ENCODE results near the gene CSNK1G1. TPM values are rescaled to one million over a fixed set of nuclear protein-coding genes. Genes with fewer than 3 reads are reported as not detected.

CSNK1G1 gene
- polyA plus RNA-seq, 1 of the 3 experiments (the other 2 are of a cell fraction), result 10.2 TPM

GRCh38 chr15:64141798-64142512 is 214.0 kb downstream of the CSNK1G1 start:
- ChIA-PET CTCF (interaction anchor here (0.7 to 1.3 kb wide), 2 partner anchors 12 to 20 kb away, joined by 3 to 4 read pairs; no protein-coding TSS in a partner anchor), POLR2A (no interaction called here)
- Histone ChIP-seq H3K36me3 (replicated peaks in 1 of 2; ENCODE audit: control insufficient read depth in 1 of 2, insufficient read depth in 2 of 2, low read length in 1 of 2) (peaks cover 15 to 56% of the 10 kb centered on the region in 2 experiments), H3K27me3 (ENCODE audit: insufficient read depth) (no peaks in the 10 kb centered on the region), H3K4me3 (ENCODE audit: low read depth in 2 of 2, low read length in 1 of 2) (no peak overlapping the region), H3K4me2 (no peak overlapping the region), H3K4me1 (ENCODE audit: control insufficient read depth in 1 of 2, insufficient read depth in 2 of 2, low read depth in 1 of 2, low read length in 1 of 2) (peaks cover 0 to 23% of the 10 kb centered on the region in 2 experiments; a peak in 2 of 4 replicates), H3K27ac (ENCODE audit: low read depth in 2 of 2, low read length in 1 of 2) (no peak overlapping the region), H2AFZ (ENCODE audit: low read depth) (no peak overlapping the region), H3F3A (replicated peaks; ENCODE audit: insufficient read depth) (peaks cover 7% of the 10 kb centered on the region), H4K20me1 (ENCODE audit: insufficient read depth) (no peaks in the 10 kb centered on the region), H3K9ac (no peak overlapping the region), H3K79me2 (ENCODE audit: insufficient read depth) (no peaks in the 10 kb centered on the region), H3K9me2 (no peaks in the 10 kb centered on the region), H3K9me3 (no peaks in the 10 kb centered on the region)
- no peak for DNase-seq
- TF ChIP-seq SMC3 (IDR thresholded peaks at IDR 0.05; ENCODE audit: low read depth, low read length), result no peak
- TF ChIP-seq REST (IDR thresholded peaks at IDR 0.05; ENCODE audit: low read depth, low read length), result no peak
- TF ChIP-seq EP300 (IDR thresholded peaks at IDR 0.05; ENCODE audit: borderline replicate concordance in 1 of 2, low read depth in 1 of 2, low read length in 1 of 2), result no peak
- no peak for TF ChIP-seq POLR2AphosphoS5 (IDR thresholded peaks at IDR 0.05; ENCODE audit: low read depth, low read length)
- no peak for TF ChIP-seq FOXM1 (IDR thresholded peaks at IDR 0.05; ENCODE audit: low read depth)
- no peak for TF ChIP-seq TCF12 (IDR thresholded peaks at IDR 0.05)
- no peak for TF ChIP-seq IRF3 (IDR thresholded peaks at IDR 0.05; ENCODE audit: low read depth, low read length)
- no peak for TF ChIP-seq CHD2 (IDR thresholded peaks at IDR 0.05; ENCODE audit: low read length, partially characterized antibody)
- TF ChIP-seq RXRA (IDR thresholded peaks at IDR 0.05; ENCODE audit: borderline replicate concordance, low read depth), result no peak
- TF ChIP-seq CTCF (IDR thresholded peaks at IDR 0.05), result no peak
- no peak for TF ChIP-seq TAF1 (IDR thresholded peaks at IDR 0.05; ENCODE audit: borderline replicate concordance, low read depth, low read length)
- no peak for TF ChIP-seq SIN3A (IDR thresholded peaks at IDR 0.05; ENCODE audit: borderline replicate concordance, low read depth, low read length)
- no peak for TF ChIP-seq FOSL2 (IDR thresholded peaks at IDR 0.05; ENCODE audit: borderline replicate concordance, low read depth)
- TF ChIP-seq GATA2 (CRISPR knock-in tag; IDR thresholded peaks at IDR 0.05), result no peak
- TF ChIP-seq EZH2phosphoT487 (IDR thresholded peaks at IDR 0.05; ENCODE audit: borderline replicate concordance, low read depth), result no peak
- TF ChIP-seq ZBTB33 (IDR thresholded peaks at IDR 0.05; ENCODE audit: borderline replicate concordance, low read depth), result no peak
- TF ChIP-seq YY1 (IDR thresholded peaks at IDR 0.05; ENCODE audit: low read depth), result no peak
- TF ChIP-seq GABPA (IDR thresholded peaks at IDR 0.05; ENCODE audit: low read depth), result no peak
- no peak for TF ChIP-seq TEAD4 (IDR thresholded peaks at IDR 0.05; ENCODE audit: borderline replicate concordance, insufficient read depth)
- TF ChIP-seq NRF1 (IDR thresholded peaks at IDR 0.05; ENCODE audit: low read depth, low read length), result no peak
- WGBS (ENCODE audit: low lambda C conversion rate), result 97% methylated on average over 8 of the region's 8 CpGs

Data from SK-N-SH (cell line).